WTC11 (cell line): ENCODE data around the gene ZCCHC4. TPM values are rescaled to one million over a fixed set of nuclear protein-coding genes. Genes with fewer than 3 reads are reported as not detected.

Experiments used
- ATAC-seq: fragments of 200-7000 bp; cut with Tn5 transposase; 2 replicates; pipeline ENCODE4 v1.10.0; 2021; ENCODE audit warnings: mild to moderate bottlenecking, moderate library complexity
- CTCF ChIA-PET: fragments of 300-600 bp; sonication (Branson Sonifier 250); formaldehyde crosslinking; loops from one replicate; lab custom pipeline; 2021; ENCODE audit warnings: antibody characterized with exemption; lab: Charles Lee
- POLR2A ChIA-PET: fragments of 350-600 bp; sonication (Branson Sonifier 250); formaldehyde crosslinking; loops from one replicate; lab custom pipeline; 2021; ENCODE audit warnings: antibody characterized with exemption; lab: Charles Lee
- DNase-seq: peaks from one replicate; pipeline ENCODE4 v3.0.0; 2021; ENCODE audit warnings: low spot score
- H3K27ac Mint-ChIP-seq: 2 replicates; pipeline ENCODE4 v1.8.0; 2021; ENCODE audit warnings: mixed read lengths
- H3K27me3 Mint-ChIP-seq: 2 replicates; pipeline ENCODE4 v1.8.0; 2021; ENCODE audit warnings: low read depth, mild to moderate bottlenecking, moderate library complexity, mixed read lengths
- H3K36me3 Mint-ChIP-seq: 2 replicates; pipeline ENCODE4 v1.8.0; 2021; ENCODE audit warnings: mixed read lengths
- H3K4me1 Mint-ChIP-seq: 2 replicates; pipeline ENCODE4 v1.8.0; 2022; ENCODE audit warnings: mixed read lengths
- H3K4me3 Mint-ChIP-seq: 2 replicates; pipeline ENCODE4 v1.8.0; 2021; ENCODE audit warnings: mild to moderate bottlenecking, moderate library complexity, mixed read lengths
- H3K9me3 Mint-ChIP-seq: 2 replicates; pipeline ENCODE4 v1.8.0; 2021; ENCODE audit warnings: mixed read lengths
- ATF1 ChIP-seq: sonication (generic); formaldehyde crosslinking; IDR thresholded peaks from 2 replicates; pipeline ENCODE4 v1.8.1; 2023; ENCODE audit warnings: mild to moderate bottlenecking, moderate library complexity, missing genetic modification reagents
- ATF2 ChIP-seq: sonication (generic); formaldehyde crosslinking; IDR thresholded peaks from 2 replicates; pipeline ENCODE4 v1.8.1; 2022; ENCODE audit warnings: low read depth, missing genetic modification reagents, borderline replicate concordance
- CREB1 ChIP-seq: sonication (generic); formaldehyde crosslinking; IDR thresholded peaks from 2 replicates; pipeline ENCODE4 v1.8.0; 2023; ENCODE audit warnings: mild to moderate bottlenecking, missing genetic modification reagents
- E2F4 ChIP-seq: sonication (generic); formaldehyde crosslinking; IDR thresholded peaks from 2 replicates; pipeline ENCODE4 v1.8.1; 2022; ENCODE audit warnings: low read depth, mild to moderate bottlenecking, moderate library complexity, missing genetic modification reagents, borderline replicate concordance
- ERG ChIP-seq: fragments of 250-450 bp; sonication (Bioruptor Pico); IDR thresholded peaks from 2 replicates; pipeline ENCODE4 v1.8.0; 2021; ENCODE audit warnings: mild to moderate bottlenecking
- GTF2I ChIP-seq: fragments of 250-450 bp; sonication (Bioruptor Pico); conservative IDR thresholded peaks from 2 replicates; pipeline ENCODE4 v1.4.0; 2021; ENCODE audit warnings: mild to moderate bottlenecking
- KAT7 ChIP-seq: sonication (generic); formaldehyde crosslinking; IDR thresholded peaks from 2 replicates; pipeline ENCODE4 v1.8.1; 2023; ENCODE audit warnings: missing genetic modification reagents, mild to moderate bottlenecking, borderline replicate concordance
- MYBL2 ChIP-seq: sonication (generic); formaldehyde crosslinking; IDR thresholded peaks from 2 replicates; pipeline ENCODE4 v1.8.1; 2023; ENCODE audit warnings: mild to moderate bottlenecking, moderate library complexity, missing genetic modification reagents
- NR3C1 ChIP-seq: sonication (generic); formaldehyde crosslinking; conservative IDR thresholded peaks from 2 replicates; pipeline ENCODE4 v1.8.1; 2023; ENCODE audit warnings: low read depth, mild to moderate bottlenecking, missing genetic modification reagents
- TEAD1 ChIP-seq: sonication (generic); formaldehyde crosslinking; IDR thresholded peaks from 2 replicates; pipeline ENCODE4 v1.8.0; 2022; ENCODE audit warnings: mild to moderate bottlenecking, missing genetic modification reagents
- USF1 ChIP-seq: sonication (generic); formaldehyde crosslinking; IDR thresholded peaks from 2 replicates; pipeline ENCODE4 v1.8.0; 2022; ENCODE audit warnings: mild to moderate bottlenecking, missing genetic modification reagents
- ZNF219 ChIP-seq: sonication (generic); formaldehyde crosslinking; IDR thresholded peaks from 2 replicates; pipeline ENCODE4 v1.8.0; 2023; ENCODE audit warnings: missing genetic modification reagents, mild to moderate bottlenecking, borderline replicate concordance
- ZNF396 ChIP-seq: fragments of 250-450 bp; sonication (Bioruptor Pico); IDR thresholded peaks from 2 replicates; pipeline ENCODE4 v1.8.0; 2021; ENCODE audit warnings: mild to moderate bottlenecking, moderate library complexity, borderline replicate concordance
- ZNF423 ChIP-seq: fragments of 250-450 bp; sonication (Bioruptor Pico); IDR thresholded peaks from 2 replicates; pipeline ENCODE4 v2.1.2; 2022; ENCODE audit warnings: mild to moderate bottlenecking, moderate library complexity
- ZNF671 ChIP-seq: fragments of 250-450 bp; sonication (Bioruptor Pico); IDR thresholded peaks from 2 replicates; pipeline ENCODE4 v1.8.0; 2021; ENCODE audit warnings: mild to moderate bottlenecking
- total RNA-seq: library from RNA; stranded (reverse); gene quantifications from 3 replicates; pipeline ENCODE4 v1.2.3, GENCODE V29; 2021
- TF ChIP-seq, protein P1 (sequence below): fragments of 250-450 bp; sonication (Bioruptor Pico); IDR thresholded peaks from 2 replicates; pipeline ENCODE4 v2.1.2; 2022; ENCODE audit warnings: mild to moderate bottlenecking, moderate library complexity
- TF ChIP-seq, protein P2 (sequence below): fragments of 250-450 bp; sonication (Bioruptor Pico); IDR thresholded peaks from 2 replicates; pipeline ENCODE4 v1.9.0; 2021; ENCODE audit warnings: mild to moderate bottlenecking, borderline replicate concordance
- TF ChIP-seq, protein P3 (sequence below): sonication (generic); formaldehyde crosslinking; conservative IDR thresholded peaks from 2 replicates; pipeline ENCODE4 v1.8.1; 2023; ENCODE audit warnings: mild to moderate bottlenecking, low read depth, missing genetic modification reagents, moderate library complexity

Gene ZCCHC4
- total RNA-seq, 1 experiment from 2014 or later, result 13.6 TPM

- Mint-ChIP-seq H3K4me3 (no peak overlapping the region), H3K36me3 (peaks cover 6% of the 10 kb centered on the region; the same call in 1 of the 2 replicates), H3K27ac (no peak overlapping the region), H3K4me1 (peaks cover 7% of the 10 kb centered on the region), H3K27me3 (no peaks in the 10 kb centered on the region)
- DNase-seq, result no peak
- POLR2A ChIA-PET, result no interaction called here
- ATAC-seq, result no peak
- CTCF ChIA-PET, result interaction anchor here (0.7 to 1.4 kb wide), 2 partner anchors 20 to 35 kb away, joined by 3 to 4 read pairs; partner anchors contain the start of gene ZCCHC4
- no peak for TF ChIP-seq TEAD1
- TF ChIP-seq ATF1, result no peak
- TF ChIP-seq CREB1 (CRISPR knock-in tag), result no peak
- TF ChIP-seq E2F4 (CRISPR knock-in tag), result no peak
- TF ChIP-seq, protein P1, sequence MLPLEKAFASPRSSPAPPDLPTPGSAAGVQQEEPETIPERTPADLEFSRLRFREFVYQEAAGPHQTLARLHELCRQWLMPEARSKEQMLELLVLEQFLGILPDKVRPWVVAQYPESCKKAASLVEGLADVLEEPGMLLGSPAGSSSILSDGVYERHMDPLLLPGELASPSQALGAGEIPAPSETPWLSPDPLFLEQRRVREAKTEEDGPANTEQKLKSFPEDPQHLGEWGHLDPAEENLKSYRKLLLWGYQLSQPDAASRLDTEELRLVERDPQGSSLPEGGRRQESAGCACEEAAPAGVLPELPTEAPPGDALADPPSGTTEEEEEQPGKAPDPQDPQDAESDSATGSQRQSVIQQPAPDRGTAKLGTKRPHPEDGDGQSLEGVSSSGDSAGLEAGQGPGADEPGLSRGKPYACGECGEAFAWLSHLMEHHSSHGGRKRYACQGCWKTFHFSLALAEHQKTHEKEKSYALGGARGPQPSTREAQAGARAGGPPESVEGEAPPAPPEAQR (CRISPR knock-in tag), result no peak
- no peak for TF ChIP-seq GTF2I
- TF ChIP-seq, protein P2, sequence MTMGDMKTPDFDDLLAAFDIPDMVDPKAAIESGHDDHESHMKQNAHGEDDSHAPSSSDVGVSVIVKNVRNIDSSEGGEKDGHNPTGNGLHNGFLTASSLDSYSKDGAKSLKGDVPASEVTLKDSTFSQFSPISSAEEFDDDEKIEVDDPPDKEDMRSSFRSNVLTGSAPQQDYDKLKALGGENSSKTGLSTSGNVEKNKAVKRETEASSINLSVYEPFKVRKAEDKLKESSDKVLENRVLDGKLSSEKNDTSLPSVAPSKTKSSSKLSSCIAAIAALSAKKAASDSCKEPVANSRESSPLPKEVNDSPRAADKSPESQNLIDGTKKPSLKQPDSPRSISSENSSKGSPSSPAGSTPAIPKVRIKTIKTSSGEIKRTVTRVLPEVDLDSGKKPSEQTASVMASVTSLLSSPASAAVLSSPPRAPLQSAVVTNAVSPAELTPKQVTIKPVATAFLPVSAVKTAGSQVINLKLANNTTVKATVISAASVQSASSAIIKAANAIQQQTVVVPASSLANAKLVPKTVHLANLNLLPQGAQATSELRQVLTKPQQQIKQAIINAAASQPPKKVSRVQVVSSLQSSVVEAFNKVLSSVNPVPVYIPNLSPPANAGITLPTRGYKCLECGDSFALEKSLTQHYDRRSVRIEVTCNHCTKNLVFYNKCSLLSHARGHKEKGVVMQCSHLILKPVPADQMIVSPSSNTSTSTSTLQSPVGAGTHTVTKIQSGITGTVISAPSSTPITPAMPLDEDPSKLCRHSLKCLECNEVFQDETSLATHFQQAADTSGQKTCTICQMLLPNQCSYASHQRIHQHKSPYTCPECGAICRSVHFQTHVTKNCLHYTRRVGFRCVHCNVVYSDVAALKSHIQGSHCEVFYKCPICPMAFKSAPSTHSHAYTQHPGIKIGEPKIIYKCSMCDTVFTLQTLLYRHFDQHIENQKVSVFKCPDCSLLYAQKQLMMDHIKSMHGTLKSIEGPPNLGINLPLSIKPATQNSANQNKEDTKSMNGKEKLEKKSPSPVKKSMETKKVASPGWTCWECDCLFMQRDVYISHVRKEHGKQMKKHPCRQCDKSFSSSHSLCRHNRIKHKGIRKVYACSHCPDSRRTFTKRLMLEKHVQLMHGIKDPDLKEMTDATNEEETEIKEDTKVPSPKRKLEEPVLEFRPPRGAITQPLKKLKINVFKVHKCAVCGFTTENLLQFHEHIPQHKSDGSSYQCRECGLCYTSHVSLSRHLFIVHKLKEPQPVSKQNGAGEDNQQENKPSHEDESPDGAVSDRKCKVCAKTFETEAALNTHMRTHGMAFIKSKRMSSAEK (CRISPR knock-in tag), result no peak
- TF ChIP-seq ERG, result no peak
- no peak for TF ChIP-seq NR3C1
- no peak for TF ChIP-seq KAT7 (CRISPR knock-in tag)
- TF ChIP-seq ATF2 (CRISPR knock-in tag), result no peak
- no peak for TF ChIP-seq ZNF396 (CRISPR knock-in tag)
- TF ChIP-seq ZNF219 (CRISPR knock-in tag), result no peak
- no peak for TF ChIP-seq MYBL2 (CRISPR knock-in tag)
- TF ChIP-seq ZNF423 (CRISPR knock-in tag), result no peak
- TF ChIP-seq, protein P3, sequence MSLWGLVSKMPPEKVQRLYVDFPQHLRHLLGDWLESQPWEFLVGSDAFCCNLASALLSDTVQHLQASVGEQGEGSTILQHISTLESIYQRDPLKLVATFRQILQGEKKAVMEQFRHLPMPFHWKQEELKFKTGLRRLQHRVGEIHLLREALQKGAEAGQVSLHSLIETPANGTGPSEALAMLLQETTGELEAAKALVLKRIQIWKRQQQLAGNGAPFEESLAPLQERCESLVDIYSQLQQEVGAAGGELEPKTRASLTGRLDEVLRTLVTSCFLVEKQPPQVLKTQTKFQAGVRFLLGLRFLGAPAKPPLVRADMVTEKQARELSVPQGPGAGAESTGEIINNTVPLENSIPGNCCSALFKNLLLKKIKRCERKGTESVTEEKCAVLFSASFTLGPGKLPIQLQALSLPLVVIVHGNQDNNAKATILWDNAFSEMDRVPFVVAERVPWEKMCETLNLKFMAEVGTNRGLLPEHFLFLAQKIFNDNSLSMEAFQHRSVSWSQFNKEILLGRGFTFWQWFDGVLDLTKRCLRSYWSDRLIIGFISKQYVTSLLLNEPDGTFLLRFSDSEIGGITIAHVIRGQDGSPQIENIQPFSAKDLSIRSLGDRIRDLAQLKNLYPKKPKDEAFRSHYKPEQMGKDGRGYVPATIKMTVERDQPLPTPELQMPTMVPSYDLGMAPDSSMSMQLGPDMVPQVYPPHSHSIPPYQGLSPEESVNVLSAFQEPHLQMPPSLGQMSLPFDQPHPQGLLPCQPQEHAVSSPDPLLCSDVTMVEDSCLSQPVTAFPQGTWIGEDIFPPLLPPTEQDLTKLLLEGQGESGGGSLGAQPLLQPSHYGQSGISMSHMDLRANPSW (CRISPR knock-in tag), result no peak
- TF ChIP-seq ZNF671, result no peak
- TF ChIP-seq USF1 (CRISPR knock-in tag), result no peak
- TF ChIP-seq, all 79 proteins: peak for 0
- peaks cover 7% of the 10 kb centered on the region for H3K9me3 Mint-ChIP-seq
Measured at GRCh38 chr4:25347473-25347872, 34.9 kb downstream of the ZCCHC4 start.
